Measurements from ENCODE around the gene TRIM49. TPM values are rescaled to one million over a fixed set of nuclear protein-coding genes. Genes with fewer than 3 reads are reported as not detected.
"Not testable (repeated sequence)": the region's sequence is repeated elsewhere in the genome, so short reads cannot be mapped to it uniquely, and the experiment has no call there.

The TRIM49 gene
- not detected for total RNA-seq

DNA sequence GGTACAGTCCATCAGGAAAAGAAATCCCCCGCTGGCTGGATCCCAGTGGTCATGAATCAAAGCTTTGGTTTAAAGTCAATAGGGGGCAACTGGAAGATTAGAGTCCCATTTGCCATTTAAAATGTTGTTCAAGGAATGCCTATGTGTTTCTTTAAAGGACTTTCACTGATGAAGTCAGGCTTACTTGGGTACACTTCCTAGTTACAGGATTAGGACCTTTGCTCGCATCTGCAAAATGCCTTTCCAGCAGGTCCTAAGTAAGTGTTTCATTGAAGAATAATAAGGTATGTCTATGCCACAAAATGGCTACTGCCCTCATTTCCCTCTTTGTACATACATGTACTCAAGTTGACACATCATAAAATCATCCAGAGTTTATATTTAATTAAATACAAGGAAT is at the start of gene TRIM49:
Gene TRIM49, minus strand, starts transcription at position 101 of the 400 bp plus-strand sequence. CDS start 4,106 bp downstream, outside the sequence.
- TF ChIP-seq, protein P1, sequence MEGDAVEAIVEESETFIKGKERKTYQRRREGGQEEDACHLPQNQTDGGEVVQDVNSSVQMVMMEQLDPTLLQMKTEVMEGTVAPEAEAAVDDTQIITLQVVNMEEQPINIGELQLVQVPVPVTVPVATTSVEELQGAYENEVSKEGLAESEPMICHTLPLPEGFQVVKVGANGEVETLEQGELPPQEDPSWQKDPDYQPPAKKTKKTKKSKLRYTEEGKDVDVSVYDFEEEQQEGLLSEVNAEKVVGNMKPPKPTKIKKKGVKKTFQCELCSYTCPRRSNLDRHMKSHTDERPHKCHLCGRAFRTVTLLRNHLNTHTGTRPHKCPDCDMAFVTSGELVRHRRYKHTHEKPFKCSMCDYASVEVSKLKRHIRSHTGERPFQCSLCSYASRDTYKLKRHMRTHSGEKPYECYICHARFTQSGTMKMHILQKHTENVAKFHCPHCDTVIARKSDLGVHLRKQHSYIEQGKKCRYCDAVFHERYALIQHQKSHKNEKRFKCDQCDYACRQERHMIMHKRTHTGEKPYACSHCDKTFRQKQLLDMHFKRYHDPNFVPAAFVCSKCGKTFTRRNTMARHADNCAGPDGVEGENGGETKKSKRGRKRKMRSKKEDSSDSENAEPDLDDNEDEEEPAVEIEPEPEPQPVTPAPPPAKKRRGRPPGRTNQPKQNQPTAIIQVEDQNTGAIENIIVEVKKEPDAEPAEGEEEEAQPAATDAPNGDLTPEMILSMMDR (IDR thresholded peaks at IDR 0.05; ENCODE audit: low read depth): not testable (repeated sequence)

Small RNA genes within 50 kb of the gene (small RNA-seq; reads per million reads assigned to genes)
- not detected for gene AP003122.3

Other genes with a start within 250 kb of the TRIM49 start
- gene TRIM77, start 98.3 kb downstream of the TRIM49 start, total RNA-seq: not detected
- not detected for gene TRIM64B, start 69.9 kb upstream of the TRIM49 start, total RNA-seq
- gene TRIM49D1, start 113.7 kb upstream of the TRIM49 start, total RNA-seq: not detected
- gene TRIM49D2, start 115.5 kb upstream of the TRIM49 start, total RNA-seq: not detected
- not detected for gene TRIM64, start 157.5 kb upstream of the TRIM49 start, total RNA-seq
- gene TRIM49C, start 222.5 kb upstream of the TRIM49 start, total RNA-seq: not detected

Data from subcutaneous adipose tissue (tissue), 4 donors.